HepG2 (cell line): ENCODE measurements around the gene SCARB2.

ENCODE experiments used
- CTCF ChIP-seq: sonication (generic); formaldehyde crosslinking; IDR thresholded peaks from 2 replicates; pipeline ENCODE4 v1.5.0; 2020; ENCODE audit warnings: mild to moderate bottlenecking, missing genetic modification reagents, moderate library complexity
- EZH2 ChIP-seq: conservative IDR thresholded peaks from 2 replicates; pipeline ENCODE4 v1.6.1; 2012; ENCODE audit warnings: mild to moderate bottlenecking, low read depth, low read length, moderate library complexity
- HDAC1 ChIP-seq: sonication (generic); formaldehyde crosslinking; IDR thresholded peaks from 2 replicates; pipeline ENCODE4 v1.5.1; 2020; ENCODE audit warnings: mild to moderate bottlenecking, missing genetic modification reagents
- IKZF1 ChIP-seq: fragments of 450-650 bp; IDR thresholded peaks from 2 replicates; pipeline ENCODE4 v1.7.1; 2016
- TSC22D2 ChIP-seq: sonication (generic); formaldehyde crosslinking; IDR thresholded peaks from 2 replicates; pipeline ENCODE4 v1.5.1; 2020; ENCODE audit warnings: missing genetic modification reagents, mild to moderate bottlenecking, borderline replicate concordance
- YEATS2 ChIP-seq: sonication (generic); formaldehyde crosslinking; IDR thresholded peaks from 2 replicates; pipeline ENCODE4 v1.4.0; 2020; ENCODE audit warnings: missing genetic modification reagents, borderline replicate concordance

DNA sequence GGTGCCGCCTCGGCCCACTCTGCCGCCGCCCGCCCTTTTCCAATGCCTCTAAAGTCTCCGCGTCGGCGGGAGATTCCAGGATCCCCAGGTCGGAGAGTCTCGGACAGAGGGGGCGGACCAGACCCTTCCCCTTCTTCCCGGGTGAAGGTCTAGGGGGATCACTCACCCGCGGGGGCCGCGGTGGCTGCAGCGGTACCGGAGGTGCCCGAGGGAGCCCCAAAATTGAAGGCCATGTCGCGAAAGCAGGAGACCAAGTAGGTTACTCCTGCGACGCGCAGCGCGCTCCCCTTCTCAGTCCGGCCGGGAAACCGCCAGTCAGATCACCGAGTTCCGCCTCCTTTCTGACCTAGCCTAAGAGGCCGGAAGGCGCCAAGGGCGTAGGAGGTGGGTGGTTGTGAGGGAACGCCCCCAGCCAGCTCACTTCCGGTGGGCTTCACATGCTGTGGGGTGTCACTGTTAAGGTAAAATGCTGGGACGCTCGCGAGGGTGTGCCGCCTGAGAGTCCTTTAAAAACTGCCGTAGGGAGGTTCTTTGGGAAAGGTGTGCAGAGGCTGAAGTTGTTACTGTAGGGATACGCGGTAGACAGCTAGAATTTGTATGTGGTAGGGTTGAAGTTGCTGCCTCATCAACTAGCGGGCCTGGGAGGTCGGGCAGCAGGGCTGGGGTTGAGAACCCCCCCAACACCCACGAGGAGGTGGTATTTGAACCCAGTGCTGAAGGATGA lies 65.3 kb downstream of the SCARB2 start, which contains the start of gene NUP54:
- TF ChIP-seq CTCF (CRISPR knock-in tag) (no peak; the same call in 1 of the 2 replicates), EZH2 (no peak), YEATS2 (CRISPR knock-in tag) (peak; percentile 97), HDAC1 (peak; percentile 91), IKZF1 (no peak), TSC22D2 (CRISPR knock-in tag) (no peak)
